Body of pancreas (tissue), 4 donors: ENCODE results near the gene SRSF1. TPM values are rescaled to one million over a fixed set of nuclear protein-coding genes. Genes with fewer than 3 reads are reported as not detected.

Experiments
- ATAC-seq: fragments of 150-250 bp; one replicate; pipeline ENCODE4 v1.9.1; 2016
- DNase-seq, 4 donors: peaks; one replicate each; pipeline ENCODE4 v3.0.0-alpha.2; 2019
- H3K27ac ChIP-seq, 4 donors: fragments of 200-600 bp; sonication (generic); 1 replicate in 3 of 4; 2 replicates in 1 of 4; pipeline versions ENCODE4 v1.5.1 to v1.6.1; 2016 to 2019; ENCODE audit warnings: mild to moderate bottlenecking in 1 of 4, mixed read lengths in 1 of 4, moderate library complexity in 1 of 4
- H3K27me3 ChIP-seq, 2 donors: fragments of 200-600 bp; sonication (generic); one replicate each; pipeline ENCODE4 v1.6.0; 2016; ENCODE audit warnings: mild to moderate bottlenecking in 1 of 2
- H3K36me3 ChIP-seq, 2 donors: fragments of 200-600 bp; sonication (generic); replicated peaks in 1 of 2; 2 replicates each; pipeline ENCODE4 v1.5.1; 2016; ENCODE audit warnings: low read depth in 2 of 2; ENCODE audit not compliant: insufficient read depth in 1 of 2
- H3K4me1 ChIP-seq: fragments of 200-600 bp; sonication (generic); one replicate; pipeline ENCODE4 v1.6.0; 2016
- H3K4me3 ChIP-seq, 2 donors: fragments of 200-600 bp; sonication (generic); 1 replicate in 1 of 2; 2 replicates in 1 of 2; pipeline ENCODE4 v1.5.1; 2016 to 2019
- H3K9me3 ChIP-seq, 3 donors: fragments of 200-600 bp; sonication (generic); 1 replicate in 2 of 3; 2 replicates in 1 of 3; pipeline ENCODE4 v1.5.1; 2016
- CTCF ChIP-seq, 7 experiments: fragments of 450-650 bp in 4 of 7; fragments of 200-600 bp in 3 of 7; sonication (generic) in 3 of 7; IDR thresholded peaks; one replicate each; pipeline ENCODE4 v1.5.1; 2016 to 2019; ENCODE audit warnings: antibody characterized with exemption in 7 of 7
- POLR2A ChIP-seq, 3 donors: fragments of 450-650 bp; IDR thresholded peaks; one replicate each; pipeline ENCODE4 v1.6.1; 2016; ENCODE audit warnings: antibody characterized with exemption in 3 of 3, mild to moderate bottlenecking in 2 of 3
- WGBS, 2 donors: methylation state at CpG; one replicate each; pipeline ENCODE4 v1.1.5; 2017; 5-methylcytosine and 5-hydroxymethylcytosine counted together
- intact Hi-C: fragments of 100-400 bp; cut with DNase I; formaldehyde crosslinking; loops from one replicate; pipeline ENCODE4 v1.15.1; 2023
- total RNA-seq, 2 donors: library from RNA; depleted of rRNA; stranded (reverse); fragments of >200 nt; gene quantifications; one replicate each; pipeline ENCODE4 v1.1.0, GENCODE V29; 2016

The SRSF1 gene
- total RNA-seq, 2 donors from 2014 or later: 76.0 to 139 TPM

GRCh38 chr17:58052407-58052806 is 45.4 kb upstream of the SRSF1 start:
- 33 to 58% methylated on average over 1 of the region's 1 CpG for WGBS, 2 donors
- no peak overlapping the region for H3K4me3 ChIP-seq
- intact Hi-C loops: no loop called here
- DNase-seq (no peak), ATAC-seq (no peak)
- H3K27me3 ChIP-seq: no peaks in the 10 kb centered on the region
- no peak overlapping the region for H3K27ac ChIP-seq
- H3K9me3 ChIP-seq: no peaks in the 10 kb centered on the region
- TF ChIP-seq CTCF (IDR thresholded peaks at IDR 0.05) (no peak), POLR2A (IDR thresholded peaks at IDR 0.05) (no peak)
- H3K36me3 ChIP-seq: no peaks in the 10 kb centered on the region
- H3K4me1 ChIP-seq: no peaks in the 10 kb centered on the region

- H3K36me3 ChIP-seq: no peaks in the 10 kb centered on the region
- DNase-seq (no peak), ATAC-seq (no peak)
- intact Hi-C loops: no loop called here
- no peaks in the 10 kb centered on the region for H3K4me1 ChIP-seq
- H3K9me3 ChIP-seq: no peaks in the 10 kb centered on the region
- 72 to 92% methylated on average over 1 of the region's 1 CpG for WGBS, 2 donors
- no peak overlapping the region for H3K4me3 ChIP-seq
- H3K27ac ChIP-seq: no peak overlapping the region
- TF ChIP-seq POLR2A (IDR thresholded peaks at IDR 0.05) (no peak), CTCF (IDR thresholded peaks at IDR 0.05) (no peak)
- no peaks in the 10 kb centered on the region for H3K27me3 ChIP-seq
These were observed 44.4 kb upstream of the SRSF1 start for GRCh38 chr17:58051468-58051867.

GRCh38 chr17:58050966-58051365 is 43.9 kb upstream of the SRSF1 start:
- DNase-seq (no peak), ATAC-seq (no peak)
- Histone ChIP-seq H3K27me3 (no peaks in the 10 kb centered on the region), H3K27ac (no peak overlapping the region), H3K4me1 (no peaks in the 10 kb centered on the region), H3K4me3 (no peak overlapping the region), H3K9me3 (no peaks in the 10 kb centered on the region), H3K36me3 (no peaks in the 10 kb centered on the region)
- TF ChIP-seq POLR2A (IDR thresholded peaks at IDR 0.05) (no peak), CTCF (IDR thresholded peaks at IDR 0.05) (no peak)
- 86 to 96% methylated on average over 2 of the region's 2 CpGs for WGBS, 2 donors
- intact Hi-C loops: no loop called here

- no peak for ATAC-seq
- no peak overlapping the region for H3K27ac ChIP-seq
These were observed 42.5 kb upstream of the SRSF1 start for GRCh38 chr17:58049533-58049932.

More at GRCh38 chr17:58049533-58049932, 42.5 kb upstream of the SRSF1 start:
- H3K36me3 ChIP-seq: no peaks in the 10 kb centered on the region
- no peaks in the 10 kb centered on the region for H3K27me3 ChIP-seq
- no peak for TF ChIP-seq POLR2A (IDR thresholded peaks at IDR 0.05)
- TF ChIP-seq CTCF (IDR thresholded peaks at IDR 0.05): no peak
- DNase-seq: no peak
- intact Hi-C loops: no loop called here
- whole genome bisulfite sequencing, 2 donors: 87 to 88% methylated on average over 4 of the region's 4 CpGs
- H3K9me3 ChIP-seq: no peaks in the 10 kb centered on the region
- H3K4me1 ChIP-seq: no peaks in the 10 kb centered on the region
- no peak overlapping the region for H3K4me3 ChIP-seq
